Smooth muscle cell of the pulmonary artery (primary cell): ENCODE data around the gene CGREF1. TPM values are rescaled to one million over a fixed set of nuclear protein-coding genes. Genes with fewer than 3 reads are reported as not detected.

ENCODE experiments used
- total RNA-seq: library from RNA; depleted of rRNA; stranded (reverse); fragments of >200 nt; gene quantifications from 2 replicates; pipeline ENCODE4 v1.2.3, GENCODE V29; 2014

Gene CGREF1, protein sequence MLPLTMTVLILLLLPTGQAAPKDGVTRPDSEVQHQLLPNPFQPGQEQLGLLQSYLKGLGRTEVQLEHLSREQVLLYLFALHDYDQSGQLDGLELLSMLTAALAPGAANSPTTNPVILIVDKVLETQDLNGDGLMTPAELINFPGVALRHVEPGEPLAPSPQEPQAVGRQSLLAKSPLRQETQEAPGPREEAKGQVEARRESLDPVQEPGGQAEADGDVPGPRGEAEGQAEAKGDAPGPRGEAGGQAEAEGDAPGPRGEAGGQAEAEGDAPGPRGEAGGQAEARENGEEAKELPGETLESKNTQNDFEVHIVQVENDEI
- 30.5 and 40.8 TPM in 2 replicates for total RNA-seq

DNA sequence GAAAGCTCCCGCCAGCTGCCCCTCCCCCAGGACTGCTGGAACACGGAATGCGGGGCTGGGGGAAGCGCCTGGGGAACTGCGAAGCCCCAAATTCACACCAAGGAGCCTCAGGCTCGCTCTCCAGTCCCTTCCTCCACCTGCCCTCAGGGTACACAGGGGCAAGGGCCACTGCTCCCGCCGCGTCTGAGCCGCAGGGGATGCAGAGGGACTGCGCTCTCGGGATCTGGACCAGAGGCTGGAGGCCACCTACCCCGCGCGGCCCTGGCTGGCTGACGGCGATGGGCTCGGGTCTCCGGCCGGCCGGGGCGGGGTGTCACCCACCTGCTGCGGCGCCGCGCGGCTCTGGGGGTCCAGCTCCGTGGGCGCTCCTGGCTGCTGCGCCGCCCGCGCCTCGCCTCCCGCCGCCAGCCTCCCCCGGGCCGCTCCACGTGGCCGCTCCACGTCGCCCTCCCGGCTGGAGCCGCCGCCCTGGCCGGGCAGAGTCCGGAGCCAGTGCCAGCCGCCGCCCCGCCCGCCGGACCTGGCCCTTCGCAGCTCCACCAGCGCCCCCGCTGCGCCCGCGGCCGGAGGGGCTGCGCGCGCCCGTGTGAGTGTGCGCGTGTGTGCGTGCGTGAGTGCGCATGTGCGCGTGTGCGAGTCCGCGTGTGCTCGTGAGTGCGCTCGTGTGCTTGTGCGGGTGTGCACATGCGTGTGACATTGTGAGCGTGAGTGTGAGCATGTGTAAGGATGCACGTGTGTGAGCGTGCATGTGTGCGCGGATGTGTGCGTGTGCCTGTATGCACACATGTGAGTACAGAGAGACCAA is at the start of gene CGREF1:
CGREF1 (minus strand) TSS at position 604 of the 805 bp plus-strand sequence. CDS start 14,762 bp downstream, outside the sequence.

DNA sequence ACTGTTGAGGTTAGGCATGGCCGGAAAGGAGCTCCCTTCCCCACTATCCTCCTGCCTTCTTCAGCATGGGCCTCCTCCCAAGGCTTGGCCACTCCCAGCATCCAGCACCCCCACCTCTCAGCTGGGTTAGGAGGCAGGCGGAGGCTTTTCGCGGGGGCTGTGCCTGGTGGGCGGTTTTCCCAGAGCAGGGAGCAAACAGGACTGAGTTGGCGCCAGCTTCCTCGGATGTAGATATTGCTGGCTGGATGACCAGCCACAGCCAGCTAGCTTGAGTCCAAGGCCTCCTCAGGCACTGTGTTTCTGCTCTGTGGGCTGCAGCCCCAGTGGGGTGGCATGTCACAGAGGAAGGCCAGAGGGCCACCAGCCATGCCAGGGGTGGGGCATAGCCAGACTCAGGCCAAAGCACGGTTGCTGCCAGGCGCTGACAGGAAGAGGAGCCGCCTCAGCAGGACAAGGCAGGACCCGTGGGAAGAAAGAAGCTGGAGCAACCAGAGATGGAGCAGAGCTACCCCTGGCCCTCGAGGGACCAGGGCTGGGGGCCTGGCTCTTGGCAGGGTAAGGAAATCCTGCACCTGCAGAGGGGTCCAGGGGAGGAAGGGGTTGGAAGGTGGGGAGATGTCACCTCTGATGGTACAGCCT is 30.0 kb upstream of the CGREF1 start, which contains the start of gene TCF23:
TCF23 (plus strand) TSS at position 204 of the 639 bp plus-strand sequence; CDS start at position 334, 130 bp downstream.

DNA sequence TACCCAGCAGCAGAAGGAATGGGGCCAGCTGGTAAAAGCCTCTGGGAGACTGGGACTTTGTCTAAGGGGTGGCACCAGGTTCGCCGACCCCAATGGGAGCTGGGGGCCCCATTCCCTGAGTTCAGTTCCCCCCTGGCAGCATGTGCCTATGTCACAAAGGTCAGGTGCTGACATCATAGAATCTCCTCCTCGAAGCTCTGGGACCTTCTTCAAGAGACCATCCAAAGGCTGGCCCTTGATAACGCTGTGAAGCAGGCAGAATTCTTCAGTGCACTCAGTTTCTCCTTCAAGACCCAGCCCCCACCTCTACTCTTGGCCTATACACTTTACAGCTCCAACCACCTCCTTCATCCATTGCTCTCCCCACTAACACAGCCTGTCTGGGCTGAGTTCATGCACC is 20.4 kb upstream of the CGREF1 start, which contains the start of gene PRR30:
PRR30 (minus strand) TSS at position 101 of the 400 bp plus-strand sequence. CDS start 1,081 bp downstream, outside the sequence.

DNA sequence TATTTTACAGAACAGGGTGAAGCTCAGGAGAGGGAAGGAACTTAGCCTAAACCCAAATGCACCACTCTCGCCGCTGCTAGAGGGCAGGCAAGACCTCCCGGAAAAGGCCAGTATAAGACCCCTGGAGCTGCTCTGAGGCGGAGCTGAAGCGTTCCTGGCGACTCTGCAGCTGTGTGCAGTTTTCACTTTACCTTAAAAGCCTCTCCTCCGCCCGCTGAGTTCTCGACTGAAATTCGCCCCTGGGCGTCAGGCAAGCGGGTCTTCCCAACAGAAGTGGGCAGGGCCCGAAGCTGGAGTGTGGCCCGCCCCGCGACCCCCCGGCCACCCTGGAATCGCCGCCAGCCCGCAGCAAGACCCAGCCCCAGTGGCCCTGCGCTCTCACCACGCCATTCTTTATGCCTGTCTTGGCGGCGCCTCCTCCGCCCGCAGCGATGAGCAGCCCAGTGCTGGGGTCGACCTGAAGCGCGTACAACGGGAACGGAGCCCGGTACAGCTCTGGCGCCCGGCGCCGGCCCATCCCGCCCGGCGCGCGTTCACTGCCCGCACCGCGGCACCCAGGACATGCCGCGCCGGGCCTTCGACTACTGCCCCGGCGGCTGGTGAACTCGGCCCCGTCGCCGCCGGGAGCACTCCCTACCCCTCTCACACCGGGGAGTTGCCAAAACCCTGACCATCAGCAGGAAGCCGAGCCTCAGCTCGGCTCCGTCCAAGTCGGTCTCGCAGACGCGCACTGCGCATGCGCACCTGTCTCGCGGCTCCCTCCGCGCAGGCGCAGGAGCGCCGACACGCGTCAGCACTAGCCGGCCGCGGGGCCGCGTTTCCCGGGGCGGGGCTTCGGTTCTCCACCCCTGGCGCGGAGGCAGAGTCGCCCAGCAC is 15.2 kb upstream of the CGREF1 start, which contains the start of gene PREB:
PREB (minus strand) TSS at position 732 of the 876 bp plus-strand sequence; CDS start at position 517, 215 bp downstream.

DNA sequence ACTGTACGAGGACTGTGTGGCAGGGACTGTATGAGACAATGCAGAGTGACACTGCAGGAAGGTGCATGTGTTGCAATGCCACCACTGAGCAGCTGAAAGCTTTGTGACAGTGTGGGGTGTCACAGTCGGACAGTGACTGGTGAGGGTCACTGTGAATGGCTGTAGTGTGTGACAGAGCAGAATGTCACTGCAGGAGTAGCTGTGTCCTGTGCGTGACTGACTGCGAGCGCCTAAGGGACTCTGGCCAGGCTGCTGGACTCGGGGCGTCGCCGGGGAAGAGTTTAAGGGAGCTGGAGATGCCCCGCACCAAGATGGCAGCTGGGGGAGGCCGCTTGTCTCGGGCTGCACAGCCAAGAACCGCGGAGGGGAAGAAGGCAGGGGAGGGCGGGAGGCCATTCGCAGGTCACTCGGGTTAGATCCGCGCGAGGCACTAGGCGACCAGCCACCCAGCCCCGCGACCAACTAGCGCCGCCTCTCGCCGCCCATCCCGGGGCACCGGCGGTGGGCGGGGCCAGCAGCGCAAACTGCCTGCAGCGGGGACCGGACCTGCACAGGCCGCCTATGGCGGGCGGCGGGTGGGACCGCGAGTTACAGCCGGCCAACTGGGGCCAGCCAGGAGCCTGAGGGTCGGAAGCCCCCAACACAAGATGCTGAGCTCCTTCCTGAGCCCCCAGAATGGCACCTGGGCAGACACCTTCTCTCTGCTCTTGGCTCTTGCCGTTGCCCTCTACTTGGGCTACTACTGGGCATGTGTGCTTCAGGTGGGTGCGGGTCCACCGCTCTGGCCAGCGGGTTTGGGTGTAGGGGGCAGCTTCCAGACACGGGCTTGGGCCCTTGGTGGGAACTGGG is 4.6 kb upstream of the CGREF1 start, which contains the start of gene ABHD1:
ABHD1 (plus strand) TSS at position 514 of the 849 bp plus-strand sequence; CDS start at position 648, 134 bp downstream.

DNA sequence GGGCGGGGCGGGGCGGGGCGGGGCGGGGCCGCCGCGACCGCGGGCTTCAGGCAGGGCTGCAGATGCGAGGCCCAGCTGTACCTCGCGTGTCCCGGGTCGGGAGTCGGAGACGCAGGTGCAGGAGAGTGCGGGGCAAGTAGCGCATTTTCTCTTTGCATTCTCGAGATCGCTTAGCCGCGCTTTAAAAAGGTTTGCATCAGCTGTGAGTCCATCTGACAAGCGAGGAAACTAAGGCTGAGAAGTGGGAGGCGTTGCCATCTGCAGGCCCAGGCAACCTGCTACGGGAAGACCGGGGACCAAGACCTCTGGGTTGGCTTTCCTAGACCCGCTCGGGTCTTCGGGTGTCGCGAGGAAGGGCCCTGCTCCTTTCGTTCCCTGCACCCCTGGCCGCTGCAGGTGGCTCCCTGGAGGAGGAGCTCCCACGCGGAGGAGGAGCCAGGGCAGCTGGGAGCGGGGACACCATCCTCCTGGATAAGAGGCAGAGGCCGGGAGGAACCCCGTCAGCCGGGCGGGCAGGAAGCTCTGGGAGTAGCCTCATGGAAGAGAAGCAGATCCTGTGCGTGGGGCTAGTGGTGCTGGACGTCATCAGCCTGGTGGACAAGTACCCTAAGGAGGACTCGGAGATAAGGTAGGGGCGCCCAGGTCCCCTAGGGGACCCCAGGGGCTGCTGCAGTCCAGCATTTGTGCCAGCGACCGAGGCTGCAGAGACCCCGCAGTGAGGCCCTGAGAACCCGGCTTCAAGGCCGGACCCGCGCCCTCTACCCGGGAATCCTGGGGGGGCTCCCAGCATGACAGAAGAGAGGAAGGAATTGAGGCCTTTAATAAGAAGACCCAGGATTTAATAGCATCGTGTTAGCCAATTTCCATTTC is 32.0 kb downstream of the CGREF1 start, which contains the start of gene KHK:
KHK (plus strand) TSS at position 49 of the 870 bp plus-strand sequence; CDS start at position 537, 488 bp downstream.

DNA sequence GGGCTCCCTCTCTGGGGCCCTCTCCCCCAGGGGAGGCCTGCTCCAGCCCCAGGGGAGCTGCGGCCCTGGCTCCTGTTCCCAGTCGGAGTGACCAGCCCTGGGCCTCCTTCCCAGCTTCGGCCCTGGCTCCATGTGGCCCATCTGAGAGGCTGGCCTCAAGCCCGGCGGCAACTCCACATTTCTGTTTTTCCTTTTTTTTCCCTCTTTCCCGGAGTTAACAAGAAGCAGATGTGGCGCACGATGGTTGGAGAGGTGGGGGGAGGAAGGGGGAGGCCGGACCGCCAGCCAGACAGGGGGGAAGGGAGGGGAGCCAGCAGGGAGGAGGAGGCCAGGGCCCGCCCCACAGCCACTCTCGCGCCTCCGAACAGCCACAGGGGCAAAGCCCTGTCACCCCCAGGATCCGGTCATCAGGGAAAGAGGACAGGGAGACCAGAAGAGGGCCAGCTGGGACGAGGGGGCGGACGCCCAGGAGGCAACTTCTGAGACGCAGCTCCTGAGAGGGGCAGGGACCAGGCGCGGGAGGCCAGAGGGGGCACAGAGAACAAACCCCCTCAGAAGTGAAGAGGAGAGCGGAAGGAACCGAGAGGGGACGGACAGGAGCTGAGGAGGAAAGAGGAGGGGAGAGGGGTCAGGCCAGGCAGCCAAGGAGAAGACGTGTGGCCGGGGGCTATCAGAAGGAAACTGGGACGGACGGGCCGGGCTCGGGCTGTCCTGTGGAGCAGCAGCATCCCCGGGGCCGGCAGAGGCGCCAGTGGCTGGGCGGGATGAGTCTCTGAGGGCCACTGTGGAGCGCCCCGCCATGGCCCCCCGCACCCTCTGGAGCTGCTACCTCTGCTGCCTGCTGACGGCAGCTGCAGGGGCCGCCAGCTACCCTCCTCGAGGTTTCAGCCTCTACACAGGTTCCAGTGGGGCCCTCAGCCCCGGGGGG is 40.4 kb downstream of the CGREF1 start, which contains the start of gene EMILIN1:
EMILIN1 (plus strand) TSS at position 349 of the 928 bp plus-strand sequence; CDS start at position 800, 451 bp downstream.

DNA sequence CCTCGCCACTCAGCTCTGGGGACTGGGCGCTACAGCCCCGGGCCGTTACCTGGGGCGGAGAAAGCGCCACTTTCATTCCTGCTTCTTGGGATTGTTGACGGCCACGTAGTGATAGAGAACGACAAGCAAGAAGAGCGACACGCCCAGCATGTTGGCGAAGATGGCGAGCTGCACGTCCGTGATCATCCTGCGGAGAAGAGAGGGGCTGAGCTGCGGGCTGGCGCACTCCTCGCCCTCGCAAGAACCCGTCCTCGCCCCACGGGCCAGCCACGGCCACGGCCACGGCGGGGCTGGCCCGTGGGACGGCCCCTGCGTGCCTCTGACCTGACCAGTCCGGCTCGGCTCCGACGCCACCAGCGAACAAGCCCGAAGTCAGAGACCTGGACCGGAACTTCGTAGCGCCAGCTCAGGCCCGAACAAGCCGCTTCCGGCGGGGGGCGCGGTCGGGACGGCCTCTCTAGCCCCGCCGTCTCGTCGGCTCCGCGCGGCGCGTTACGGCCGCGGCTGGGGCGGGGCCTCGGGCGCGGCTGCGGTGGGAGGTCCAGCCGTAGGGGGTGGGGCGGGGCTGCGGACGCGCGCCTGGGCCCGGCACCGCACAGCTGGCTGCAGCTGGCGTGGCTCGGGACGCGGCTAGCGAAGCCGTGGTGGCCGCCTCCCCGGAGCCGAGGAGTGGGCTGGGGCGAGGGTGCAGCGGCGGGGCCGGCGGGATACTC is 47.5 kb downstream of the CGREF1 start, which contains the start of gene OST4:
OST4 (minus strand) TSS at position 378 of the 713 bp plus-strand sequence.

DNA sequence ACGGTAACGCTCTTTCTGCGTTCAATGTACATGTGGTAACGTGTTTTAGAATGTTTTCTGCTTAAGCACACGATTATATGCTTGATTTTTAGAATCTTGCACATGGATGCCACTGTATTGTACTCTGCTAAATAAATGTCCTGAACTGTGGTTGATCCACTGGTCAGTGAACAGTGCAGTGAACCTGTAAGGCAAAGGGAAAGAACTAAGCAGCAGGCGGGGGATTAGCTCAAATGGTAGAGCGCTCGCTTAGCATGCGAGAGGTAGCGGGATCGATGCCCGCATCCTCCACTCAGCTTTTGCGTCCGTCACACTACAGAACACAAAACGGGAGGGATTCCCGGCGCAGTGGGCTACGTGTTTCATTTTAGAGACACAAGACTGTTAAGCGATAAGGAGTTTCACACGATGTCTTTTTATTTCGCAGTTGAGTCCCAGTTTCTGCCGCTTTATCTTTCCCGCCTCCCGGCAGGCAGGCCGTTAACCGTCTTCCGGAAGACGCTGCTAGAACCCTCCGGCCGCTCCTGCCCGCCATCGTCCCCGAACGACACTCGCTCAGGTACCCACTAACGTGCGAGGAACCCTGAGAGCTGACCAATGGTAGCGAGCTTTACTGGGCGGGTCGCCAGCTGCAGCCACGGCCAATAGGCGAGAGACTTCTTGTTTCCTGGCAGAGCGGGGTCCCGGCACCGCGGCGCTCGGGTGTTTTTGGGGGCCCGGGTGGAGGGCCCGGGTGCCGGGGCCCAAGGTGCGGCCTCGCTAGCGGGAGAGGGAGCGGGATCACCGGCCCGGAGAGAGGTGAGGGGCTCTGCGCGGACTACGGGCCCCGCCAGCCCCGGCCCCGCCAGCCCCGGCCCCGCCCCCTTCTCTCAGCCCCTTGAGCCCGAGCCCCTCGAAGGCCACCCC is 67.7 kb downstream of the CGREF1 start, which contains the start of gene AGBL5:
AGBL5 (plus strand) TSS at position 673 of the 906 bp plus-strand sequence. CDS start 1,291 bp downstream, outside the sequence.

Other genes with a start within 250 kb of the CGREF1 start
- gene MAPRE3, start 148.5 kb downstream of the CGREF1 start, total RNA-seq: 7.6 and 11.7 TPM in 2 replicates
- gene TMEM214, start 86.2 kb downstream of the CGREF1 start, total RNA-seq: 45.8 and 49.5 TPM in 2 replicates
- gene AGBL5, start 67.5 kb downstream of the CGREF1 start, total RNA-seq: 17.8 and 23.9 TPM in 2 replicates
- gene OST4, start 47.5 kb downstream of the CGREF1 start, total RNA-seq: 378 and 636 TPM in 2 replicates
- gene EMILIN1, start 40.5 kb downstream of the CGREF1 start, total RNA-seq: 283 and 480 TPM in 2 replicates
- gene KHK, start 32.4 kb downstream of the CGREF1 start, total RNA-seq: 0.98 and 0.99 TPM in 2 replicates
- 0.13 and 0.20 TPM in 2 replicates for gene ABHD1, start 4.7 kb upstream of the CGREF1 start, total RNA-seq
- 43.3 and 48.8 TPM in 2 replicates for gene PREB, start 15.5 kb upstream of the CGREF1 start, total RNA-seq
- gene PRR30, start 20.3 kb upstream of the CGREF1 start, total RNA-seq: not detected in 2 replicates
- not detected in 2 replicates for gene TCF23, start 29.9 kb upstream of the CGREF1 start, total RNA-seq
- 155 and 179 TPM in 2 replicates for gene ATRAID, start 92.9 kb upstream of the CGREF1 start, total RNA-seq
- 17.2 and 25.6 TPM in 2 replicates for gene SLC5A6, start 93.1 kb upstream of the CGREF1 start, total RNA-seq
- 37.3 and 75.5 TPM in 2 replicates for gene CAD, start 98.2 kb upstream of the CGREF1 start, total RNA-seq
- gene SLC30A3, start 143.9 kb upstream of the CGREF1 start, total RNA-seq: 0.03 and 0.26 TPM in 2 replicates
- not detected in 2 replicates for gene DNAJC5G, start 156.3 kb upstream of the CGREF1 start, total RNA-seq
- gene TRIM54, start 163.3 kb upstream of the CGREF1 start, total RNA-seq: 0.10 TPM in 1 of 2 replicates, not detected in the other
- gene UCN, start 189.3 kb upstream of the CGREF1 start, total RNA-seq: 0.85 and 1.2 TPM in 2 replicates
- gene MPV17, start 204.0 kb upstream of the CGREF1 start, total RNA-seq: 71.7 and 83.5 TPM in 2 replicates
- 24.6 and 31.1 TPM in 2 replicates for gene GTF3C2, start 237.6 kb upstream of the CGREF1 start, total RNA-seq